K562 (cell line): ENCODE results near the gene RNF6. TPM values are rescaled to one million over a fixed set of nuclear protein-coding genes. Genes with fewer than 3 reads are reported as not detected.

ENCODE experiments used
- BRD4 ChIP-seq: fragments of 200-600 bp; sonication (generic); IDR thresholded peaks from 2 replicates; pipeline ENCODE4 v1.6.1; 2017; ENCODE audit warnings: inconsistent platforms
- MCM5 ChIP-seq: fragments of 450-650 bp; IDR thresholded peaks from 2 replicates; pipeline ENCODE4 v1.6.1; 2016; ENCODE audit warnings: low read depth
- MED1 ChIP-seq: sonication (generic); formaldehyde crosslinking; IDR thresholded peaks from 2 replicates; pipeline ENCODE4 v1.8.1; 2023; ENCODE audit warnings: missing genetic modification reagents, borderline replicate concordance
- MLLT1 ChIP-seq, 2 experiments: fragments of 450-650 bp; IDR thresholded peaks; 2 replicates each; pipeline ENCODE4 v1.6.1; 2016
- MYNN ChIP-seq, 2 experiments: sonication (generic); formaldehyde crosslinking in 1 of 2; IDR thresholded peaks; 2 replicates each; pipeline versions ENCODE4 v1.5.0 to v1.6.1; 2016 to 2020; ENCODE audit warnings: antibody characterized with exemption in 1 of 2, missing genetic modification reagents in 1 of 2
- NFYB ChIP-seq: IDR thresholded peaks from 2 replicates; pipeline ENCODE4 v1.6.1; 2011; ENCODE audit warnings: mild to moderate bottlenecking, moderate library complexity; ENCODE audit not compliant: insufficient read length; ENCODE audit errors: extremely low read depth
- NR2C2 ChIP-seq, 2 experiments: fragments of 200-800 bp in 1 of 2; sonication (Bioruptor generic) in 1 of 2; sonication (generic) in 1 of 2; formaldehyde crosslinking in 1 of 2; IDR thresholded peaks; 2 replicates each; pipeline versions ENCODE4 v1.6.1 to v1.8.0; 2016 to 2022; ENCODE audit warnings: mild to moderate bottlenecking in 1 of 2, missing compliant biosample characterization in 1 of 2, missing genetic modification characterization in 1 of 2, missing genetic modification reagents in 1 of 2
- RFX5 ChIP-seq: IDR thresholded peaks from 2 replicates; pipeline ENCODE4 v1.6.1; 2011; ENCODE audit warnings: low read depth, mild to moderate bottlenecking, improper control_type of control experiment, low read length
- ZBTB43 ChIP-seq: sonication (generic); formaldehyde crosslinking; IDR thresholded peaks from 2 replicates; pipeline ENCODE4 v1.8.0; 2023; ENCODE audit warnings: mild to moderate bottlenecking, missing genetic modification reagents
- ZNF318 ChIP-seq, 2 experiments: fragments of 450-650 bp; IDR thresholded peaks; 2 replicates each; pipeline ENCODE4 v1.6.1; 2016; ENCODE audit warnings: mild to moderate bottlenecking in 2 of 2, borderline replicate concordance in 1 of 2, low read depth in 1 of 2, moderate library complexity in 1 of 2
- ZNF324 ChIP-seq: fragments of 250-450 bp; sonication (Bioruptor Pico); IDR thresholded peaks from 2 replicates; pipeline ENCODE4 v1.4.0; 2020; ENCODE audit warnings: mild to moderate bottlenecking
- ZNF398 ChIP-seq: fragments of 250-450 bp; sonication (Bioruptor Pico); IDR thresholded peaks from 2 replicates; pipeline ENCODE4 v1.8.0; 2021; ENCODE audit warnings: moderate library complexity, mild to moderate bottlenecking, inconsistent platforms
- ZNF511 ChIP-seq: sonication (generic); formaldehyde crosslinking; IDR thresholded peaks from 2 replicates; pipeline ENCODE4 v1.8.0; 2022; ENCODE audit warnings: mild to moderate bottlenecking, missing genetic modification reagents
- polyA plus RNA-seq, 8 experiments: library from polyadenylated mRNA; depleted of rRNA in 4 of 8; stranded (reverse) in 5 of 8; unstranded in 3 of 8; fragments of >200 nt; fragmentation: Nextera tagmentation in 2 of 8; fragmentation: Illumina TruSeq in 1 of 8; extraction: Ambion mirVana in 2 of 8; extraction: Trizol in 1 of 8; gene quantifications; 2 replicates each; pipeline versions ENCODE4 v1.2.1 to v1.2.3, GENCODE V29; 2011 to 2014; ENCODE audit warnings: inconsistent platforms in 1 of 8, missing spikeins in 1 of 8
- total RNA-seq, 7 experiments: library from RNA; depleted of rRNA in 6 of 7; stranded (reverse); fragments of >200 nt in 6 of 7; fragmentation: Illumina TruSeq in 2 of 7; extraction: Trizol in 2 of 7; gene quantifications; 2 replicates each; pipeline versions ENCODE4 v1.2.1 to v1.2.3, GENCODE V29; 2011 to 2021; ENCODE audit warnings: low replicate concordance in 1 of 7

RNF6 gene
- total and polyA plus RNA-seq, 9 of the 15 experiments (the other 6 are each of a cell fraction or from before 2014, with no cell fraction given), result 12.0 to 31.4 (median 22.3) TPM

- no peak for TF ChIP-seq ZNF318 (IDR thresholded peaks at IDR 0.05; ENCODE audit: borderline replicate concordance in 1 of 2, low read depth in 1 of 2)
- no peak for TF ChIP-seq ZBTB43 (CRISPR knock-in tag)
- TF ChIP-seq BRD4, result 0 out of 2 replicates have a peak, but pooled peaks have one; percentile 2
- TF ChIP-seq ZNF398 (CRISPR knock-in tag), result no peak
- no peak for TF ChIP-seq MCM5
- no peak for TF ChIP-seq NR2C2 (CRISPR knock-in tag; IDR thresholded peaks at IDR 0.05)
- TF ChIP-seq NR2C2 (tag; IDR thresholded peaks at IDR 0.05), result peak; percentile 77
- 0 out of 4 replicates have a peak, but pooled peaks of 1 of the 2 experiments have one; percentile 17 for TF ChIP-seq MLLT1 (IDR thresholded peaks at IDR 0.05)
- TF ChIP-seq NFYB, result no peak
- TF ChIP-seq RFX5, result no peak
- no peak for TF ChIP-seq MYNN (IDR thresholded peaks at IDR 0.05)
- no peak for TF ChIP-seq MYNN (CRISPR knock-in tag; IDR thresholded peaks at IDR 0.05)
- no peak for TF ChIP-seq ZNF324 (CRISPR knock-in tag)
- TF ChIP-seq MED1, result no peak
- TF ChIP-seq ZNF511 (CRISPR knock-in tag), result no peak
Measured at GRCh38 chr13:26222520-26223046, 469 bp upstream of the RNF6 start (continued).
